Activated CD4-positive, alpha-beta T cell treated with anti-CD3 and anti-CD28 coated beads for 24 hours (primary cell): ENCODE measurements around the gene TMEM190.

Experiments used
- DNase-seq, 2 donors: peaks; one replicate each; pipeline ENCODE4 v3.0.0-alpha.2; 2020; ENCODE audit warnings: low read depth in 2 of 2

Gene TMEM190

DNA sequence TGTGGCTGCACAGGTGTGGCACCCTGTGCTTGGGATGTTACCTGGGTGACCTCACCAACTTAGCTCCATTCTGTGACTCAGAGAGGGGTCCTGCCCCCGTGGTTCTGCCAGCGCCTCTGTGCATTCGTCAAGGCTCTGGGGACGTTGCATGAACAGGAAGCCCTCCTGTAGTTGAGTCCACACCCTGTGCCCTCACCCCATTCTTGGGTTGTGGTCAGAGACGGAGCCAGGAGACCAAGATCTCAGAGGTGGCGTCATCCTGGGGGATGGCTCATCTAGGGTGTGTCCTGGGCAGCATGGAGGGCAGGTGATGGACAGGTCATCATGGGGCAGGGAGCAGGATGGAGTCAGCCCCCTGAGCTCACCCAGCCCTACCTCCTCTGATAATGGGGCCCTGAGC, 24.6 kb upstream of the TMEM190 start:
- no peak for DNase-seq

DNA sequence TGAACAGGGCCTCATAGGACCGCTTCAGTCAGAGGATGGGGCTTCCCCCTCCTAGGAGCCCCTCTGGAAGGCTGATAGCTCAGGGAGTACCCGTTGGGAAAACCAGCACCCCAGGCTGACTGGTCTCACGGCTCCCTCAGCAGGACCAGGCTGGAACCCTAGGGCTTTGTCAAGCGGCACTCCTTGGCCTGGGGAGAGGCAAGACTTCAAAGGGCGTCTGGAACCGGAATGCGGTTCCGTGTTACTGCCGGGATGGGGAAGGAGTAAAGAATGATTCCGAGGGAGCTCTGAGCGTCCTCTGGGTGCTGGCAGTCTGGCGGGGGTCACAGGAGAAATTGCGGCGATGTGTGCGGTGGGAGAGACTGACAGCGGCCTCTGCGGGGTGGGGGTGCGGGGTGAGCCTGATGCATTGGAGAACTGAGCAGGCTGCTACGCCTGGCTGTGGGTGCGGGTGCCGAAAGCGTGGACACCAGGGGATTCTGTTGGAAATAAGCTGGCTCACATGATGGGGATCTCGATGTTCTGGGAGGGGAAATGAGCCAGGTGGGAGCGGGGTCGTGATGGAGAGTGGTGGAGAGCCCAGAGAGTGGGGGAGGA, 24.0 kb upstream of the TMEM190 start:
- DNase-seq = no peak

DNA sequence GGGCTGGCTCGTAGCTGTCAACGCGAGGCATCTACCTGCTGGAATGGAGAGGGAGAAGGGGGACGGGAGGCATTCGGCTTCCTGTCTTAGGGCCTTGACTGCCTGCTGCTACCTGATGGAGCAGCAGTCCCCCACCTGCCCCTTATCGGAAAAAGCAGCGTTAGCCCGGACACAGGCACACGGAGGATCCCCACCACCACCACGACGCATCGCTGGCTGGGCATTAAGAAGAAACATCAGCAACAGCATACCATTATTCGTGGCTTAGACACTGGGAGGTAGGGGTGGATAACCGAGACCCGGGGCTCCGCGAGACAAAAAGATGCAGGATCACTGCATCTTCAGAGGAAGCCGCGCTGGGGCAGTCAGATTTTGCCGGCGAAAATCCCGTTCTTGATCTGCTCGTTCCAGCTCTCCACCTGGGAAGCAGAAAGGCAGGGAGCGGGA, 23.2 kb upstream of the TMEM190 start:
- DNase-seq = no peak

DNA sequence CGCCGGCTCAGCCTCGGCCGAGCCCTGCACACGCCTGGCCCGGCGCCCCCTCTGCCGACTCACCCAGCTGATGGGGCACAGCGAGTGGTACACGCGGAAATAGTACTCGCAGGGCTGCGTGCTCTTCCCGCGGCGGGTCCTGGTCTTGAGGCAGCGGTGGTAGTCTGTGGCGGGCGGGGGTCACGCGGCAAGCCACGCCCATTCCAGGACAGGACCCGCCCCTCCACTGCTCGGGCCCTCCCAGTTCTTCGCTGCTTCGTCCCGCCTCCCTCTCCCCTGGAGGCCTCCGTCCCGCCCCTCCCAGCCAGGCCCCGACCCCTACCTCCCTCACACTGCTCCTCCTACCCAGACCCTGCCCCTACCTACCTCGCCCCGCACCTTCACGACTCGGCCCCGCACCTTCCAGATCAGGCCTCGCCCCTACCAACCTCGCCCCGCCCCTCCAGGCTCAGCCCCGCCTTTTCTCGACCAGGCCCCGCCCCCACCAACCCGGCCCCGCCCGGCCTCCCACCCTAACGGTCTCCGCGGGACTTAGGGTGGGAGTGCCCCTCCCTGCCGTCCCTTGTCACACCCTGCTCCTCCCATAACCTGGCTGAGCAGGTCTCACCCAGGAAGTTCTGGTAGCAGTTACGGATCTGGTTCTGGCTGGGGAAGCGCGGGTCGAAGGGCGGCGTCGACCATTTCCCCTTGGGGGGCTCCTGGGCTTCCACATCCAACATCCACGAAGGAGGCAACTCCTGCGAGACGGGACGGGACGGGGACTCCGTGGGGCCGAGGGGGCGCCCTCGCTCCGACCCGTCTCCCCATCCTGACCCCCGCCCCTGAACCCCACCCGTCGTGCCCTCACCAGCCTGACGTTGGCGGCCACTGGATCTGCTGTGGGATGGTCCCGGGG, 22.6 kb upstream of the TMEM190 start:
- DNase-seq = peak; percentile 29 to 37

DNA sequence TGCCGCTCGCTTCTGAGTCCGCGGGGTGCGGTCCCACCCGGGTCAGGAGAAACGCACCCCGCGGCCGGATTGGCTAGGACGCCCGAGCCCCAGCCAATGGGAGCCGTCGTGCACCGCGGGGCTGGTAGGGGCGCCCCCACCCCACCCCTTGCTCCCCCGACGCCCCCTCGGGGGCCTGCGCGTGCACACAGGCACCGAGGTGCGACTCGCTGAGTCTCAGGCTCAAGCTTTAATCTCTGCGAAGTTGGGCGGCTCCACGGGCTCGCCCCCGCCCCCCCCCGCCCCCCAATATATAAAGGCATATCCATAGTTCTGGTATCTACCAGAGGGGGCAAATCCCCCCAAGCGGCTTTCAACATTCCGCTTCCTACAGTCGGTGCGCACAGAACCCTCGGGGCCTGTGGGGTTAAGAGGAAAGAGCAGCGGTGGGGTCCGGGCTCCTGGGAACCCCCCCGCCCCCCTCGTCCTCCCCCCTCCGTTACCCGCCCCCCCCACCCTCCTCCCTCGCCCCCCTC, 21.9 kb upstream of the TMEM190 start, which contains the start of gene COX6B2:
COX6B2 (minus strand) TSS at position 22 of the 515 bp plus-strand sequence. CDS start 198 bp downstream, outside the sequence.
- no peak for DNase-seq

DNA sequence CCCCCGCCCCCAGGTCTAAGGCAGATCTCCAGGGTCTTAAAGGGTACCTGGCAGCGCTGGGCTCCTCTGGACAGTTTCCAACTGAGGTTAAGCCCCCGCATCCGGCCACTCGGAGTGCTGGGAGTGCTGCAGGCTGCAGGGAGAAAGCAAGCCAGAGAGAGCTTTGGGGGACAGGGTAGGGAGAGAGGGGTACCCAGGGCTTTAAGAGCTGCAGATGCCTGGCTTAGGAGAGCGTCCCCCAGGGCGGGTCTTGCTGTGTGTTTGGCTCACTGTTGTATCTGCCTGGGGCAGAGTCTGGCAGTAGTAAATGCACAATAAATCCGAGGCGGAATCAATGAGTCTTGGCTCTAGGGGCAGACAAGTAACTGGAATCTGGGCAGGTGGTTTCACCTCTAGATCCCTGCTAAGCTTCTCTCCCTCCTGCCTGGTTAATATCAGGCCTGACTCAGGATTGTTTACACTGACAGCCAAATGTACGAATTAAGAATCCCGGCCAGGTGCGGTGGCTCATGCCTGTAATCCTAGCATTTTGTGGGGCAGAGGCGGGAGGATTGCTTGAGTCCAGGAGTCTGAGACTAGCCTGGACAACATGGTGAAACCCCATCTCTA, 21.3 kb upstream of the TMEM190 start:
- DNase-seq = no peak

DNA sequence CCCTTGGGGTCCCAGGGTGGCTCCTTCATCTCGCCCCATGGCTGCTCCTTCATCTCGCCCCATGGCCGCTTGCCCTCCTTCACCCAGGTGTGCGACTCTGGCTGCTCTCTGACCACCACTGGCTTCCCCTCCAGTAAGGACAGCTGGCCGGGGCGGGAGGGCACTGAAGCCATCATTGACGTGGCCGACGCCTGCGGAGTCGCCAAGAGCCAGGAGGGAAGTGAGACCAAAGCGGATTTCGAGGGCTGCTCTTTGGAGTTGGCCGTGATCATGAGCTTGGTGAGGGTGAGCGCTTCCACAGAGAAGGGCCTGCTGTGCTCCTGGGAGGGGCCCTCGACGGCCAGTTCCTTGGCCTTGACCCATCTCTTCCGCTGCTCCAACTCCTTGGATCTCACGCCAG, 18.1 kb upstream of the TMEM190 start:
- no peak for DNase-seq

DNA sequence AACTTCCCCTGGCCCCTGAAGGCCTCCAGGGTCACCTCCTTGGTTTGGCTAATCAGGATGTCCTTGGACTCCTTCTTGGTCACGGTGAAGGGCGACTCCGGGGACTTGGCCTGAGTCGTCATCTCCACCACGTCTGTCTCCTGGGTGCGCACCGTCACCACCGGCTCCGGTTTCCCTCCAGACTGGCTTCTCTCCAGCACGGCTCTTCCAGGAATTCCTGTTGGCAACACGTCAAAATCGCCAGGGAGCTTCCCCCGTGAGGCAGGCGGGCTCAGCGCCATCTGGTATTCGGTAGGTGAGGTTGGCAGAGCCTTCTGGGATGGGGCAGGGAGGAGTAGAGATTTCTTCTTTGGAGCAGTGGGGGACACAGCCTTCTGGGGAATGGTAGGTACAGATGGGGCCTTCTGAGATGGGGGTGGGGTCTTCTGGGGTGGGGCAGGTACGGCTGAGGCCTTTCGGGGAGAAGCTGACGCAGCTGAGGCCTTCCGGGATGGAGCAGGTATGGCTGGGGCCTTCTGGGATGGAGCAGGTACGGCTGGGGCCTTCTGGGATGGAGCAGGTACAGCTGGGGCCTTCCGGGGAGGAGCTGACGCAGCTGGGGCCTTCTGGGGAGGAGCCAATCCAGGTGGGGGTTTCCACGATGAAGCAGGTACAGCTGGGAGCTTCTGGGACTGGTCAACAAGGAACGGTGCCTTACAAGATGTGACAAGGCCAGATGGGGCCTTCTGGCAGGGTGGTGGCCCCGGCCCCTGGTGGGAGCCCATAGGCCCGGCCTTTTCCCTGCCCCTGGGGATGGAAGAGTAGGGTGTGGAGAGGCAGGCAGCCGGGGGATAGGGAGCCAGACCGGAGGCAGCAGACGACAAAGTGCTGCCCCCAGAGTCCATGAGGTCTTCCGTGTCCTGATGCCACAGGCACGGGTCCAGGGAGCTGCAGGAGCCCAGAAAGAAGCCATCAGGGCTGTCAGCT, 17.4 kb upstream of the TMEM190 start:
- no peak for DNase-seq

DNA sequence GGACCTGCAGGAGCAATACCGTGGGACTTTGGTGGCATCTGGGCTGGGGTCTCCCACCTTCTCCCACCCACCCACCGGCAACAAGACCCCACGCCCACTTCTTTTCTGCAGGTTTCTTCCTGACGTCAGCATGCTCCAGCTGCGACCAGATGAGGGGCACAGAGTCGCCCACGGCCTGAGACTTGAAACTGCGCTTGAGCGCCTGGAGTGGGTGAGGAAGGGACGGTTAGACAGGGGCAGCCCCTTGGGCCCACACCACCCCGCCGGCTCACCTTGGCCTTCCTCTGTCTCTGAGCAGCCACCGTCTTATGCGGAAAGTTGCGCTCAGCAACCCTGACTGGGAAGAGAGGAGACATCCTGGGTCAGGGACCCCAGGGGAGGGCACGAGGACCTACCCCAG, 15.7 kb upstream of the TMEM190 start:
- no peak for DNase-seq

DNA sequence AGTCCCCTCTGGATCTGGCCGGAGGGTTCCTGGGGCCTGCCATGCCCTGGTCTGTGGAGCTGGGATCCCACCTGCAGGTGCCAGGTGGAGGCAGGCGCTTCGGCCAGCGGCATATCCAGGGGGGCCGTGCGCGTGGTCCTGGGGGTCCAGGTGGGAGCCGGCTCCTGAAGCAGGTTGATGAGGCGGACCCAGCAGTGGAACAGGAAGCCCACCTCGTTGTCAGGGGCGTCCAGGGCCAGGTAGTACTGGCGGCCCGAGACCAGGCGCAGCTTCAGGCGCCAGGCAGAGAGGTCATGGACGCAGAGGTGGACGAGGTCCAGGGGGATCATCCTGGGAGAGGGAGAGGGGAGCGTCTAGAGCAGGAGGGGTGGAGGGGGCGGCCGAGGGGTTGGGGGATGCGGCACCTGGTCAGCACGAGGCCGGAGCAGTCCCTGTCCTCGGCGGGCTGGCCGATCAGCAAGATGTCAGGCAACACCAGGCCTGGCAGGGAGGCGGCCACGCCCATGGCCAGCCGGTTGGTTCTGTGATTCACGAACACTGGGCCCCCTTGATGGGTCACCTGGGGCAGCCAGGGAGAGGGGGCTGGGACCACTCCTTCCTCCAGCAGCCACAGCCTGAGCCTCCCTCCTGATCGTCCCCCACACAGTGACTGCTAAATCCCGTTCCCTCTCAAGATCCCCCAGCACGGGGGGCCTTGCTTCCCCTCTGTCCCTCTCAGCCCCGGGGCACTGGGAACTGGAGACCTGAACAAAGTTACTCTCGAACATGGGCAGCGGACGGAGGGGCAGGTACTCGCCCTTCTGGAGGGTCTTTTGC, 14.2 kb upstream of the TMEM190 start:
- DNase-seq = no peak

DNA sequence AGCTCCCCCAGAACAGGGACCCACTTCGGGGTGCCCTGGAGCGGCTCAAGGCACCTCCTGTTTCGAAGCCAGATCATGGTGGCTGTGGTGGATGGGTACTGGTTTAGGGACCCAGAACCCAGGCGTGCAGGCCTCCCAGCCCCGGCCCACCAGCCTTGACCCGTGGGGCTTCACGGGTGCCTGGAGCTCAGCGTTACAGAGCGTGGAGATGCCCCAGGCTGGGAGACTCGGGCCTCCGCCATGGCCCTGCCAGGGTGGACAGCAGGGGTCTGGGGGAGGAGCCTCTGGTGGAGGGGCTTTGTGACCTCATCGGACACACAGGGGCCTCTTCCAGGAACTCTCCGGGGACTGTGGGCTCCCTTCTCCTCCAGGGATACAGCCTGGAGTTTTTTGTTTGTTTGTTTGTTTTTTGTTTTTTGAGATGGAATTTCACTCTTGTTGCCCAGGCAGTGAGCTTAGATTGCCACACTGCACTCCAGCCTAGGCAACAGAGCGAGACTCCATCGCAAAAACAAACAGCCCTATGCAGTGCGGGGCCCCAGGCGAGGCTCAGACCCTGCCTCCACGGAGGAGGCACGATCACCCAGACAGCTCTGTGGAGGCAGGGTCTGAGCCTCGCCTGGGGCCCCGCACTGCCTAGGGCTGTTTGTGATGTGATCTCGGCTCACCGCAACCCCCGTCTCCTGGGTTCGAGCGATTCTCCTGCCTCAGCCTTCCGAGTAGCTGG, 13.5 kb upstream of the TMEM190 start, which contains the start of gene GARIN5B:
GARIN5B (minus strand) TSS at position 271 of the 727 bp plus-strand sequence; CDS start at position 77, 194 bp downstream.
- DNase-seq = no peak

DNA sequence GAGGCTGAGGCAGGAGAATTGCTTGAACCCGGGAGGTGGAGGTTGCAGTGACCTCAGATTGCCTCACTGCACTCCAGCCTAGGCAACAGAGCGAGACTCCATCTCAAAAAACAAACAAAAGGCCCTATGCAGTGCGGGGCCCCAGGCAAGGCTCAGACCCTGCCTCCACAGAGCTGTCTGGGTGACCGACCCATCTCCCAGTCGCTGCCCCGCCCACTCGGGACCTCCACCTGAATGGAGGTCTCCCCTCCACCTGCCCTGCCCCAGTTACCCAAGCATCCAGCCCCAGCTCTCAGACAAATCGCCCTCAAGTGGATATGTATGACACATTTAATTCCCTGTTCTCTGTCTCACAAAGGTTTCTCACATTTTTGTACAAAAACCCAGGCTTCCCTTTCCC, 11.4 kb upstream of the TMEM190 start:
- no peak for DNase-seq

DNA sequence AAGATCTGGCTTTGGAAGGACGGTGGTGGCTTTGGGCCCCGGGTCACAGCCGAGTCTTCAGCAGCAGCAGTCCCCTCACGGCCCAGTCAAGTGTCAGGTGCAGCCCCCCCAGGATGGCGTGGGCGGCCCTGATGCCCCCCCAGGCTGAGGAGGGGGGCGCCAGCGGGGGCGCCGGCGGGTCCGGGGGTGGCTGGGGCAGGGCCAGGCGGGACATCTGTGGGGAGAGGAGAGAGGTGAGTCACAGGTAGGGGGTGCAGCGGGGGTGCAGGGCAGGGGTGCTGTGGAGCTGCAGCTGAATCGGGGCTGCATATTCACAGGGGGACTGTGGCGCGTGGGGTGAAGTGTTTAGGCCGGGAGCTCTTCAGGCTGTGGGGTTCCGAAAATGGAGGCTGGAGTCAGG, 10.7 kb upstream of the TMEM190 start:
- no peak for DNase-seq

DNA sequence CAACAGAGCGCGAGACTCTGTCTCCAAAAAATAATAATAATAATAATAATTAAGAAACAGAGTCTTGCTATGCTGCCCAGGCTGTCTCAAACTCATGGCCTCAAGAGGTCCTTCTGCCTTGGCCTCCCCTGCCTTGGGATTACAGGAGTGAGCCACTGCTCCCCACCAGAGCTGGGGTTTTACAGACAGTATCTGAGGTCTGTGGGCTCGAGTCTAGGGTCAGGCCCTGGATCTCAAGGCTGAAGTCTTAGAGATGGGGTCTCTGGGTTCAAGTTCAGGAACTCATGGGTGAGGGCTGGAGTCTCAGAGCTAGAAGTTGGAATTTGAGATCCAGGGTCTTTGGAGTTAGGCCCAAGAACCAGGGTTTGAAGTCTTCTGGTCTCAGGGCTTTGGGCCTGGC, 9.8 kb upstream of the TMEM190 start:
- DNase-seq = no peak

DNA sequence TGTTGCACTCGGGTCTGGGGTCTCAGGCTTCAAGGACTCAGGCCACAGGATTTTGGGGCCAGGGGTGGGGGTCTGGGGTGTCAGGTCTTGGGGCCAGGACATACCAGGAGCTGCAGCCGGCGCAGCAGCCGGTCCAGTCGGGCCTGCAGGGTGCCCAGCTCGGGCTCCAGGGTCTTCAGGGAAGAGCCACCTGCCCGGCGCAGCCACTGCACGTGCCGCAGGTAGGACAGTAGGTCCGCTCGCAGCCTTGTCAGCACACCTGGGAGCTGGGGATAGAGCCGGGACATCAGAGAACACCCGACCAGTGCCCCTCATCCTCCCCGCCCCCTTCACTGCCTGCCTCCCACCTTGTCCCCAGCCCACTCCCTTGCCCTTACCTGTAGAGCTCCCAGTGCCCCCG, 8.5 kb upstream of the TMEM190 start:
- DNase-seq = no peak

DNA sequence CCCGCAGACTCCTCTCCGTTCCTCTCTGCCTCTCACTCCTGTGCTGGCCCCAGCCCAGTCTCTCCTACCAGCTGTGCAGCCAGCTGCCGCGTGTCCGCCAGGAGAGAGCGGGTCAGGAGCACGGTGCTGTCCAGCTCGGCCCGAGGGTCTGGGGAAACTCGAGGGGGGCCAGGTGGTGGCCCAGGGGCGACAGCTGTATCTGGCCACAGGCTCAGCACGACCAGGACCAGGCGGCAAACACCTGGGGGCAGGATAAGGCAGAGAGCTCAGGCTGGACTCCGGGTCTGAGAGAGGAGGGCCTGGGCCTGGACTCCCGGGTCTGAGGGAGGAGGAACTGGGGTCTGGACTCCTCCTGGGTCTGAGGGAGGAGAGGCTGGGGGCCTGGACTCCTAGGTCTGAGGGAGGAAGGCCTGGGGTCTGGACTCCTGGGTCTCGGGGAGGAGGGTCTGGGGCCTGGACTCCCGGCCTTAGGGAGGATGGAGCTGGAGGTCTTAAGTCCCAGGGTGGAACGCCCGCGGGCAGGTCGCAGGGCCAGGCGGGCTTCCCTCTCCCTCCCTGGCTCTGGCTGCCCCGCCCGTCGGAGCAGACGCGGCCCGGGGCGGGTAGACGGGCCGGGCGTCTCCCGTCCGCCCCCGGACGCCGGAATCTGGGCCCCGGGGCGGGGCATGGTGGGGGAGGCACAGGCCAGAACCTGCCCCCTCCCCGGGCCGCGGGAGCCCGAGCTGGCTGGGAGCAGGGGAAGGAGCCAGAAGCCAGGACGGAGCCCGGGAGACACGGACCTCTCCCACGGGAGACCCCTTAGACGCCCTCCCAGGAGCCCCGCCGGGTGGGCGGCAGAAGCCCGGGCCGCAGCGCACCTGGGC, 7.7 kb upstream of the TMEM190 start:
- no peak for DNase-seq

DNA sequence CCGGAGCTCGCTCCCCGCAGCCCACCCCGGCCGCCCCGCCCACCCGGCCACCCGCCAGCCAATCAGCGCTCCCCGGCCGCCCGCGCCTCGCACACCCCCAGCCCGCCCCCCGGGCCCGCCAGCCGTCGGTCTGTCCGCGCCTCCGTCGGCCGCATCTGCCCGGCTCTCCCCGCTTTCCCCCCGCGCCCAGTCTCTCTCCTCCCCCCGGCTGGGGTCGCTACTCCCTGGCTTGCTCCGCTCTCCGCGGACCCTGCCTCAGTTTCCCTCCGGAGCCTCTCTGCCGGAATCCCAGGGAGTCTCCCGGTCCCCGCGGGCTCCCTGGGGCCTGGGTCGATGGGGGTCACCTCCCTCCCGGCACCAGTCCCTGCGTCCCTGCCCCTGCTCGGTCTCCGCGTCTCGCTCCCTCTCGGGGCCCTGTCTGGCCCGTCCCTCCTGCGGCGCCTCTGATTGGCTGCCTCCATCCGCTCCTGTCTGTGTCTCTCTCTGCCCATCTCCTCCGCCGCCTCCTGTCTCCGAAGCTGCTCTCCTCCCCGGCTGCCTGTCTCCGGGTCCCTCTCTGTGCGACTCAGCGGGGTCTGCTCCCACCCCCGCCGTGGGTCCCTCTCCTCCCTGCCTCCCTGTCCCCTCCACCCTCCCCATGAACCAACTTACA, 6.8 kb upstream of the TMEM190 start:
- peak in 1 of 2 donors; percentile 33 for DNase-seq

DNA sequence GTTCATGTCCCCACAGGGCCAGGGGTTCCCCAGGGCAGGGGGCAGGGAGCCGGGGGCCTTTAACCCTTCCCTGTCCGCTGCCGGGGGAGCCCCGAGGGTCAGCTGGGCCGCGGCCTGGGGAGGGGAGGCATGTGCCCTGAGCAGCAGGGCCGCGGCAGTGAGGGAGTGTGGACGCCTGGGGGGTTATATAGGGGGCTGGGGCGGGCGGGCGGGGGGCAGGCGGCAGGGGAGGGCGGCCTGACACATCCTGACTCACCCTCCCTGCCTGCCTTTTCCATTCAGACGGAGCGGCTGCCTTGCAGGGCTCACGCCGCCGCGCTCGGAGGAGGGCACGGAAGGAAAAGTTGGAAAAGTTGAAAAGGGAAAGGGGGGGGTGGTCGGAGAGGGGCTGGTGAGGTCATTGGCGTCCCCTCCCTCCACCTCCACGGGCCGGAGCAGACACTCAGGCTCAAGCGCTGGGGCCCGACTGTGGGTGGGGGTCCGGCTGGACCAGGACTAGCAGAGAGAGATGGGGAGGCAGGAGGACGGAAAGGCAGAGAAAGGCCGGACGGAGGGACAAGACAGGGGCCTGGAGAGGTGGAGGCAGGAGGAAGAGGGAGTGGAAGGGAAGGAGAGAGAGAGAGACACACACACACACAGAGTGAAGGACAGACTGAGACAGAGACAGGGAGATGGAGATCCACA, 6.2 kb upstream of the TMEM190 start, which contains the start of gene IL11:
IL11 (minus strand) TSS at position 159 of the 684 bp plus-strand sequence; CDS start at position 6, 153 bp downstream.
- no peak for DNase-seq
